HepG2 (cell line): ENCODE data around the gene LDLRAD4. TPM values are rescaled to one million over a fixed set of nuclear protein-coding genes. Genes with fewer than 3 reads are reported as not detected.

Experiments
- ATAC-seq: fragments of 200-7000 bp; cut with Tn5 transposase; 3 replicates; pipeline ENCODE4 v1.9.1; 2020; ENCODE audit warnings: mild to moderate bottlenecking, moderate library complexity
- BruUV-seq: library from RNA; stranded (reverse); fragments of 400-500 nt; replicated peaks from 2 replicates; lab custom pipeline; 2021; lab: Mats Ljungman, UMichigan
- CTCF ChIA-PET: fragments of 300-600 bp; formaldehyde crosslinking; extraction: SDS; loops from one replicate; lab custom pipeline; 2021; ENCODE audit warnings: low total read pairs, inconsistent platforms, low intra/inter-chr PET ratio; lab: Yijun Ruan, JAX
- POLR2A ChIA-PET: fragments of 350-600 bp; sonication (Branson Sonifier 250); formaldehyde crosslinking; loops from one replicate; lab custom pipeline; 2020; ENCODE audit warnings: antibody characterized with exemption, inconsistent platforms; lab: Yijun Ruan, JAX
- DNase-seq: peaks from one replicate; pipeline ENCODE4 v3.0.0-alpha.2; 2015; ENCODE audit warnings: low spot score
- FAIRE-seq: peaks from 3 replicates; lab custom pipeline; 2011; peaks lifted over from hg19 to GRCh38; lab: Jason Lieb, UNC
- H2AFZ ChIP-seq: one replicate; pipeline ENCODE4 v1.6.1; 2011; ENCODE audit warnings: low read length, inconsistent platforms
- H3K27ac ChIP-seq: fragments of 300-600 bp; 3 replicates; pipeline ENCODE4 v1.8.0; 2011; ENCODE audit warnings: mixed run types, mild to moderate bottlenecking, mixed read lengths, low read length, inconsistent platforms; ENCODE audit not compliant: insufficient read depth; ENCODE audit errors: extremely low read length
- H3K27me3 ChIP-seq, 2 experiments: fragments of 200-600 bp in 1 of 2; 2 replicates in 1 of 2; 3 replicates in 1 of 2; pipeline versions ENCODE4 v1.6.0 to v1.8.0; 2011; ENCODE audit warnings: low read length in 2 of 2, mild to moderate bottlenecking in 2 of 2, moderate library complexity in 2 of 2, inconsistent platforms in 1 of 2; ENCODE audit not compliant: insufficient read depth in 2 of 2, control insufficient read depth in 1 of 2
- H3K36me3 ChIP-seq, 2 experiments: fragments of 200-600 bp in 1 of 2; replicated peaks in 1 of 2; 2 replicates in 1 of 2; 3 replicates in 1 of 2; pipeline versions ENCODE4 v1.5.1 to v1.8.0; 2011; ENCODE audit warnings: low read length in 2 of 2, inconsistent platforms in 1 of 2; ENCODE audit not compliant: insufficient read depth in 2 of 2, control insufficient read depth in 1 of 2
- H3K4me1 ChIP-seq: 2 replicates; pipeline ENCODE4 v1.5.1; 2012; ENCODE audit warnings: low read length, inconsistent platforms; ENCODE audit not compliant: insufficient read depth
- H3K4me2 ChIP-seq: 2 replicates; pipeline ENCODE4 v1.6.0; 2011; ENCODE audit warnings: low read depth, low read length, inconsistent platforms
- H3K4me3 ChIP-seq, 3 experiments: fragments of 200-600 bp in 1 of 3; sonication (generic), shearing (Covaris generic) in 1 of 3; replicated peaks in 1 of 3; 2 replicates each; pipeline ENCODE4 v1.5.1; 2011 to 2016; ENCODE audit warnings: low read length in 3 of 3, inconsistent platforms in 2 of 3, low read depth in 2 of 3, mild to moderate bottlenecking in 2 of 3, control low read depth in 1 of 3, mixed read lengths in 1 of 3; ENCODE audit not compliant: insufficient read depth in 1 of 3
- H3K79me2 ChIP-seq: one replicate; pipeline ENCODE4 v1.6.1; 2011; ENCODE audit warnings: low read length, inconsistent platforms; ENCODE audit not compliant: insufficient read depth
- H3K9ac ChIP-seq: 2 replicates; pipeline ENCODE4 v1.6.0; 2011; ENCODE audit warnings: mild to moderate bottlenecking, low read depth, low read length, inconsistent platforms; ENCODE audit not compliant: insufficient read depth
- H3K9me3 ChIP-seq: 2 replicates; pipeline ENCODE4 v1.5.1; 2012; ENCODE audit warnings: mild to moderate bottlenecking, low read length
- H4K20me1 ChIP-seq: 2 replicates; pipeline ENCODE4 v1.6.0; 2011; ENCODE audit warnings: inconsistent platforms, mild to moderate bottlenecking, low read length, moderate library complexity; ENCODE audit not compliant: insufficient read depth
- ATAD3A ChIP-seq: sonication (generic); formaldehyde crosslinking; IDR thresholded peaks from 2 replicates; pipeline ENCODE4 v1.4.0; 2020; ENCODE audit warnings: missing genetic modification reagents
- CBX5 ChIP-seq: sonication (generic); formaldehyde crosslinking; IDR thresholded peaks from 2 replicates; pipeline ENCODE4 v1.4.0; 2020; ENCODE audit warnings: missing genetic modification reagents, borderline replicate concordance
- CREBL2 ChIP-seq: sonication (generic); formaldehyde crosslinking; IDR thresholded peaks from 2 replicates; pipeline ENCODE4 v1.8.1; 2023; ENCODE audit warnings: missing genetic modification reagents, mild to moderate bottlenecking, borderline replicate concordance
- HNRNPH1 ChIP-seq: fragments of 200-400 bp; formaldehyde crosslinking; optimal IDR thresholded peaks from 2 replicates; pipeline ENCODE3; 2017; ENCODE audit warnings: mild to moderate bottlenecking, low read depth, low read length
- SMYD3 ChIP-seq: sonication (generic); formaldehyde crosslinking; IDR thresholded peaks from 2 replicates; pipeline ENCODE4 v1.8.1; 2023; ENCODE audit warnings: mild to moderate bottlenecking, missing genetic modification reagents
- ZBTB3 ChIP-seq: sonication (generic); formaldehyde crosslinking; IDR thresholded peaks from 2 replicates; pipeline ENCODE4 v1.4.0; 2020; ENCODE audit warnings: low read depth, mild to moderate bottlenecking, moderate library complexity, missing genetic modification reagents, borderline replicate concordance
- ZNF33A ChIP-seq: sonication (generic); formaldehyde crosslinking; IDR thresholded peaks from 2 replicates; pipeline ENCODE4 v1.5.1; 2020; ENCODE audit warnings: missing genetic modification reagents, mild to moderate bottlenecking, moderate library complexity, borderline replicate concordance
- ZNF362 ChIP-seq: sonication (generic); formaldehyde crosslinking; IDR thresholded peaks from 2 replicates; pipeline ENCODE4 v1.4.0; 2020; ENCODE audit warnings: missing genetic modification reagents, mild to moderate bottlenecking, borderline replicate concordance
- ZNF713 ChIP-seq: sonication (generic); formaldehyde crosslinking; IDR thresholded peaks from 2 replicates; pipeline ENCODE4 v1.4.0; 2020; ENCODE audit warnings: mild to moderate bottlenecking, missing genetic modification reagents
- WGBS: methylation state at CpG from one replicate; pipeline ENCODE4 v1.1.6; 2017; ENCODE audit warnings: low lambda C conversion rate; 5-methylcytosine and 5-hydroxymethylcytosine counted together
- in situ Hi-C: cut with HindIII; loops from 2 replicates; pipeline ENCODE4 v1.10.0; 2017; ENCODE audit warnings: low pct_unique_long_range_greater_than_20kb; ENCODE audit not compliant: extremely low pct_ligation_motif_present
- intact Hi-C: fragments of 100-400 bp; cut with micrococcal nuclease; formaldehyde crosslinking; loops from one replicate; pipeline ENCODE4 v1.10.0; 2022; ENCODE audit not compliant: unreplicated experiment
- polyA plus RNA-seq, 8 experiments: library from polyadenylated mRNA; depleted of rRNA in 3 of 8; stranded (reverse) in 7 of 8; unstranded in 1 of 8; fragments of >200 nt; fragmentation: Illumina TruSeq in 4 of 8; extraction: Trizol in 4 of 8; gene quantifications; 2 replicates each; pipeline versions ENCODE4 v1.2.1 to v1.2.3, GENCODE V29; 2011 to 2016; ENCODE audit warnings: low read depth in 4 of 8, missing spikeins in 1 of 8, mixed read lengths in 1 of 8; ENCODE audit not compliant: insufficient read depth in 1 of 8
- total RNA-seq, 5 experiments: library from RNA; depleted of rRNA; stranded (reverse); fragments of >200 nt; fragmentation: Illumina TruSeq; extraction: Trizol; gene quantifications; 2 replicates each; pipeline ENCODE4 v1.2.3, GENCODE V29; 2016; ENCODE audit warnings: low read depth in 1 of 5
- TF ChIP-seq, protein P1 (sequence below): sonication (generic); IDR thresholded peaks from 2 replicates; pipeline ENCODE4 v1.6.1; 2016; ENCODE audit warnings: low read depth, borderline replicate concordance

LDLRAD4 gene
- total and polyA plus RNA-seq, 2 of the 13 experiments (the other 11 are each of a cell fraction or from before 2014, with no cell fraction given), result 13.6 to 20.9 TPM

- 93% methylated on average over 18 of the region's 20 CpGs for WGBS
- H4K20me1 ChIP-seq, result no peaks in the 10 kb centered on the region
- ChIA-PET CTCF (no interaction called here), POLR2A (no interaction called here)
- H2AFZ ChIP-seq, result no peak overlapping the region
- H3K79me2 ChIP-seq, result no peaks in the 10 kb centered on the region
- no peak for FAIRE-seq
- no peaks in the 10 kb centered on the region for H3K4me1 ChIP-seq
- TF ChIP-seq ZNF713 (CRISPR knock-in tag) (no peak), SMYD3 (CRISPR knock-in tag) (no peak), ZNF362 (CRISPR knock-in tag) (no peak), CREBL2 (no peak), ATAD3A (CRISPR knock-in tag) (no peak), ZBTB3 (CRISPR knock-in tag) (no peak), ZNF33A (CRISPR knock-in tag) (no peak), HNRNPH1 (no peak), CBX5 (CRISPR knock-in tag) (no peak)
- TF ChIP-seq, protein P1, sequence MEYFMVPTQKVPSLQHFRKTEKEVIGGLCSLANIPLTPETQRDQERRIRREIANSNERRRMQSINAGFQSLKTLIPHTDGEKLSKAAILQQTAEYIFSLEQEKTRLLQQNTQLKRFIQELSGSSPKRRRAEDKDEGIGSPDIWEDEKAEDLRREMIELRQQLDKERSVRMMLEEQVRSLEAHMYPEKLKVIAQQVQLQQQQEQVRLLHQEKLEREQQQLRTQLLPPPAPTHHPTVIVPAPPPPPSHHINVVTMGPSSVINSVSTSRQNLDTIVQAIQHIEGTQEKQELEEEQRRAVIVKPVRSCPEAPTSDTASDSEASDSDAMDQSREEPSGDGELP, result no peak
- H3K36me3 ChIP-seq, result no peaks in the 10 kb centered on the region
- no peak for ATAC-seq
- H3K4me2 ChIP-seq, result no peak overlapping the region
- no TSS peak for BruUV-seq
- no peaks in the 10 kb centered on the region for H3K27me3 ChIP-seq
- H3K27ac ChIP-seq, result no peak overlapping the region
- in situ Hi-C loops, result no loop called here
- no peaks in the 10 kb centered on the region for H3K9me3 ChIP-seq
- H3K9ac ChIP-seq, result no peak overlapping the region
- intact Hi-C loops, result no loop called here
- no peak for DNase-seq
- H3K4me3 ChIP-seq, result no peak overlapping the region
Observed at GRCh38 chr18:13612196-13612997, 393.8 kb downstream of the LDLRAD4 start.
